ENCODE data around the gene RACK1.

RACK1 gene

GRCh38 chr5:181193656-181194055 is 50.0 kb downstream of the RACK1 start:
- H3K4me3 ChIP-seq (ENCODE audit: insufficient read depth in 1 of 2, low read depth in 1 of 2, low read length in 2 of 2): no peak overlapping the region
- H2BK15ac ChIP-seq (ENCODE audit: low read depth, poor library complexity, severe bottlenecking): no peak overlapping the region
- H2AK5ac ChIP-seq (ENCODE audit: low read length, severe bottlenecking): no peak overlapping the region
- peak overlapping the region in 1 of 2 experiments; percentile 14 for H3K23ac ChIP-seq (ENCODE audit: low read length in 2 of 2)
- 97% methylated on average over 2 of the region's 2 CpGs for WGBS
- H3K27me3 ChIP-seq (ENCODE audit: control insufficient read depth in 1 of 2, insufficient read depth in 1 of 2, low read length in 2 of 2): peaks cover 5% of the 10 kb centered on the region in 2 experiments
- H4K91ac ChIP-seq (ENCODE audit: low read length): no peak overlapping the region
- no peaks in the 10 kb centered on the region for H3K9me3 ChIP-seq (ENCODE audit: control insufficient read depth, low read length)
- H3K4me2 ChIP-seq (ENCODE audit: low read length, poor library complexity, severe bottlenecking): no peak overlapping the region
- peaks cover 35% of the 10 kb centered on the region for H3K4me1 ChIP-seq (ENCODE audit: control insufficient read depth, insufficient read depth, low read depth, low read length)
- DNase-seq: no peak
- no peak overlapping the region for H2BK5ac ChIP-seq (ENCODE audit: low read depth, low read length, poor library complexity, severe bottlenecking)
- no peak overlapping the region for H3K14ac ChIP-seq (ENCODE audit: low read length in 2 of 2)
- no peak overlapping the region for H3K18ac ChIP-seq (ENCODE audit: low read depth in 1 of 2, low read length in 2 of 2)
- H4K8ac ChIP-seq (ENCODE audit: low read length): no peak overlapping the region
- no peak overlapping the region for H3K4ac ChIP-seq (ENCODE audit: low read depth in 1 of 2, low read length in 2 of 2)
- no peak overlapping the region for H2AFZ ChIP-seq (ENCODE audit: low read depth, low read length)
- peaks cover 0 to 13% of the 10 kb centered on the region in 2 experiments for H3K36me3 ChIP-seq (ENCODE audit: control insufficient read depth in 1 of 2, insufficient read depth in 2 of 2, low read depth in 1 of 2, low read length in 2 of 2)
- peaks cover 5% of the 10 kb centered on the region for H3K79me1 ChIP-seq (replicated peaks; ENCODE audit: low read length, poor library complexity, severe bottlenecking)
- no peak overlapping the region for H2BK12ac ChIP-seq (ENCODE audit: low read length in 2 of 2)
- H3K27ac ChIP-seq (ENCODE audit: low read length, poor library complexity, severe bottlenecking): no peak overlapping the region
- no peak overlapping the region for H3K9ac ChIP-seq (ENCODE audit: low read length)
- H2BK120ac ChIP-seq (ENCODE audit: low read depth, low read length): no peak overlapping the region

GRCh38 chr5:181192337-181193046 is 51.2 kb downstream of the RACK1 start:
- H3K9ac ChIP-seq (ENCODE audit: low read length): peak overlapping the region; percentile 92
- WGBS: 78% methylated on average over 10 of the region's 12 CpGs

GRCh38 chr5:181191526-181192336 is 52.0 kb downstream of the RACK1 start:
- Histone ChIP-seq H2BK15ac (ENCODE audit: low read depth, poor library complexity, severe bottlenecking) (peak overlapping the region; percentile 94), H3K4me1 (ENCODE audit: control insufficient read depth, insufficient read depth, low read depth, low read length) (peaks cover 21% of the 10 kb centered on the region), H2BK5ac (ENCODE audit: low read depth, low read length, poor library complexity, severe bottlenecking) (peak overlapping the region; percentile 70), H4K91ac (ENCODE audit: low read length) (peak overlapping the region; percentile 88), H3K36me3 (ENCODE audit: control insufficient read depth in 1 of 2, insufficient read depth in 2 of 2, low read depth in 1 of 2, low read length in 2 of 2) (peaks cover 0 to 13% of the 10 kb centered on the region in 2 experiments), H3K9ac (ENCODE audit: low read length) (peak overlapping the region; percentile 92), H2BK120ac (ENCODE audit: low read depth, low read length) (peak overlapping the region; percentile 75), H3K14ac (ENCODE audit: low read length in 2 of 2) (peak overlapping the region in 1 of 2 experiments; percentile 97), H3K4me3 (ENCODE audit: insufficient read depth in 1 of 2, low read depth in 1 of 2, low read length in 2 of 2) (peak overlapping the region; percentile 81 to 94), H3K27me3 (ENCODE audit: control insufficient read depth in 1 of 2, insufficient read depth in 1 of 2, low read length in 2 of 2) (no peaks in the 10 kb centered on the region), H2AK5ac (ENCODE audit: low read length, severe bottlenecking) (no peak overlapping the region), H3K4me2 (ENCODE audit: low read length, poor library complexity, severe bottlenecking) (peak overlapping the region; percentile 99), H3K79me1 (replicated peaks; ENCODE audit: low read length, poor library complexity, severe bottlenecking) (peaks cover 5% of the 10 kb centered on the region), H3K23ac (ENCODE audit: low read length in 2 of 2) (no peak overlapping the region), H3K4ac (ENCODE audit: low read depth in 1 of 2, low read length in 2 of 2) (peak overlapping the region; percentile 80 to 90), H3K9me3 (ENCODE audit: control insufficient read depth, low read length) (no peaks in the 10 kb centered on the region), H4K8ac (ENCODE audit: low read length) (peak overlapping the region; percentile 96), H3K18ac (ENCODE audit: low read depth in 1 of 2, low read length in 2 of 2) (peak overlapping the region; percentile 95 to 99), H3K27ac (ENCODE audit: low read length, poor library complexity, severe bottlenecking) (peak overlapping the region; percentile 61), H2AFZ (ENCODE audit: low read depth, low read length) (peak overlapping the region; percentile 93), H2BK12ac (ENCODE audit: low read length in 2 of 2) (peak overlapping the region in 1 of 2 experiments; percentile 47)
- DNase-seq: peak; percentile 96
- WGBS: under 1% methylated on average over 60 of the region's 64 CpGs

More at GRCh38 chr5:181192337-181193046, 51.2 kb downstream of the RACK1 start:
- peaks cover 0 to 13% of the 10 kb centered on the region in 2 experiments for H3K36me3 ChIP-seq (ENCODE audit: control insufficient read depth in 1 of 2, insufficient read depth in 2 of 2, low read depth in 1 of 2, low read length in 2 of 2)
- peaks cover 25% of the 10 kb centered on the region for H3K4me1 ChIP-seq (ENCODE audit: control insufficient read depth, insufficient read depth, low read depth, low read length)
- peak overlapping the region in 1 of 2 experiments; percentile 4 for H3K14ac ChIP-seq (ENCODE audit: low read length in 2 of 2)
- H3K23ac ChIP-seq (ENCODE audit: low read length in 2 of 2): no peak overlapping the region
- no peaks in the 10 kb centered on the region for H3K27me3 ChIP-seq (ENCODE audit: control insufficient read depth in 1 of 2, insufficient read depth in 1 of 2, low read length in 2 of 2)
- peak overlapping the region in 1 of 2 experiments; percentile 21 for H2BK12ac ChIP-seq (ENCODE audit: low read length in 2 of 2)
- H2AK5ac ChIP-seq (ENCODE audit: low read length, severe bottlenecking): peak overlapping the region; percentile 23
- no peak for DNase-seq
- H3K79me1 ChIP-seq (replicated peaks; ENCODE audit: low read length, poor library complexity, severe bottlenecking): peaks cover 5% of the 10 kb centered on the region
- H3K18ac ChIP-seq (ENCODE audit: low read depth in 1 of 2, low read length in 2 of 2): peak overlapping the region; percentile 95 to 99
- no peaks in the 10 kb centered on the region for H3K9me3 ChIP-seq (ENCODE audit: control insufficient read depth, low read length)
- peak overlapping the region; percentile 96 for H4K8ac ChIP-seq (ENCODE audit: low read length)
- peak overlapping the region; percentile 88 for H4K91ac ChIP-seq (ENCODE audit: low read length)
- H3K27ac ChIP-seq (ENCODE audit: low read length, poor library complexity, severe bottlenecking): no peak overlapping the region
- no peak overlapping the region for H2AFZ ChIP-seq (ENCODE audit: low read depth, low read length)
- H3K4ac ChIP-seq (ENCODE audit: low read depth in 1 of 2, low read length in 2 of 2): peak overlapping the region; percentile 80 to 90
- no peak overlapping the region for H2BK15ac ChIP-seq (ENCODE audit: low read depth, poor library complexity, severe bottlenecking)
- H3K4me2 ChIP-seq (ENCODE audit: low read length, poor library complexity, severe bottlenecking): peak overlapping the region; percentile 79
- no peak overlapping the region for H2BK5ac ChIP-seq (ENCODE audit: low read depth, low read length, poor library complexity, severe bottlenecking)
- H2BK120ac ChIP-seq (ENCODE audit: low read depth, low read length): peak overlapping the region; percentile 75
- peak overlapping the region; percentile 81 to 94 for H3K4me3 ChIP-seq (ENCODE audit: insufficient read depth in 1 of 2, low read depth in 1 of 2, low read length in 2 of 2)

Data from mesenchymal stem cell (in vitro differentiated cells and primary cell).